Tibial nerve (tissue), 4 donors: ENCODE data around the gene LRRC74B.

Experiments
- EP300 ChIP-seq, 2 donors: sonication (generic); formaldehyde crosslinking; IDR thresholded peaks; one replicate each; pipeline ENCODE4 v1.6.1; 2017; ENCODE audit warnings: antibody characterized with exemption in 2 of 2, mild to moderate bottlenecking in 1 of 2
- POLR2A ChIP-seq, 2 donors: fragments of 450-650 bp; IDR thresholded peaks; one replicate each; pipeline ENCODE4 v1.6.1; 2017; ENCODE audit warnings: antibody characterized with exemption in 2 of 2, mild to moderate bottlenecking in 2 of 2, moderate library complexity in 2 of 2
- TF ChIP-seq, protein P1 (sequence below), 5 experiments: fragments of 200-600 bp in 3 of 5; fragments of 450-650 bp in 2 of 5; sonication (generic) in 3 of 5; IDR thresholded peaks; one replicate each; pipeline ENCODE4 v1.5.1; 2016 to 2019; ENCODE audit warnings: antibody characterized with exemption in 5 of 5, mild to moderate bottlenecking in 3 of 5, moderate library complexity in 2 of 5

DNA sequence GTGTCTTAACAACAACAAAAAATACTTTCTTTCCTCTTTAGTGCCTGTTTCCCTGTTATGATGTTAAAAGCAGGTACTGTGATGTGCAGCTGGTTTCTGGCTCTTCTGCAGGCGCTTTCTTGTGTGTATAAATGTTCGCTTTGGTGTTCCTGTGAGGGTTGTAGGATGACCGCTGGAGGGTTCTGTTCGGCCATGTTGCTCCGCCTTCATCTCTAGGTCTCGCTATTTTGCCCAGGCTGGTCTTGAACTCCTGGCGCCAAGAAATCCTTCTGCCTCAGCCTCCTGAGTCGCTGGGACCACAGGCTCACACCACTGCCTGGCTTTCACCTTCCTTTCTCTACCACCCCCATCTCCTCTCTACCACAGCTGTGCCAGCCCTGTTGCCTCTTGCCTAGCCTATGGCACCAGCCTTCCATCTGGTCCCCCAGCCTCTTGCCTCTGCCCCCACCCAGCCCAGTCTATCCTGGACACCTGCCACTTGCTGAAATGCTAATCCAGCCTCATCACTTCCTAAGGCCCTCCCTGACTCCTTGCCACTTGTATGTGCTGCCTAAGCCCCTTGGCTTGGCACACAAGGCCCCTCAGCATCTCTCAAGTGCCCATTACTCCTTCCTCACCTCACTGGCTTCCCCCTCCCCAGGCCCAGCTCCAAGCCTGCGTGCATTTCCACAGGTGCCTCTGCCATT lies 5.5 kb downstream of the LRRC74B start:
- TF ChIP-seq, protein P1, sequence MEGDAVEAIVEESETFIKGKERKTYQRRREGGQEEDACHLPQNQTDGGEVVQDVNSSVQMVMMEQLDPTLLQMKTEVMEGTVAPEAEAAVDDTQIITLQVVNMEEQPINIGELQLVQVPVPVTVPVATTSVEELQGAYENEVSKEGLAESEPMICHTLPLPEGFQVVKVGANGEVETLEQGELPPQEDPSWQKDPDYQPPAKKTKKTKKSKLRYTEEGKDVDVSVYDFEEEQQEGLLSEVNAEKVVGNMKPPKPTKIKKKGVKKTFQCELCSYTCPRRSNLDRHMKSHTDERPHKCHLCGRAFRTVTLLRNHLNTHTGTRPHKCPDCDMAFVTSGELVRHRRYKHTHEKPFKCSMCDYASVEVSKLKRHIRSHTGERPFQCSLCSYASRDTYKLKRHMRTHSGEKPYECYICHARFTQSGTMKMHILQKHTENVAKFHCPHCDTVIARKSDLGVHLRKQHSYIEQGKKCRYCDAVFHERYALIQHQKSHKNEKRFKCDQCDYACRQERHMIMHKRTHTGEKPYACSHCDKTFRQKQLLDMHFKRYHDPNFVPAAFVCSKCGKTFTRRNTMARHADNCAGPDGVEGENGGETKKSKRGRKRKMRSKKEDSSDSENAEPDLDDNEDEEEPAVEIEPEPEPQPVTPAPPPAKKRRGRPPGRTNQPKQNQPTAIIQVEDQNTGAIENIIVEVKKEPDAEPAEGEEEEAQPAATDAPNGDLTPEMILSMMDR (IDR thresholded peaks at IDR 0.05), result no peak
- TF ChIP-seq POLR2A (IDR thresholded peaks at IDR 0.05) (no peak), EP300 (IDR thresholded peaks at IDR 0.05) (no peak)
